ENCODE results near the gene METTL6. TPM values are rescaled to one million over a fixed set of nuclear protein-coding genes. Genes with fewer than 3 reads are reported as not detected.
"Not testable (repeated sequence)": the region's sequence is repeated elsewhere in the genome, so short reads cannot be mapped to it uniquely, and the experiment has no call there.

Gene METTL6
- total RNA-seq, 1 donor from 2014 or later: 8.0 TPM

GRCh38 chr3:15403495-15403894, 23.8 kb downstream of the METTL6 start:
- H3K4me3 ChIP-seq: no peak overlapping the region
- no peaks in the 10 kb centered on the region for H3K4me1 ChIP-seq
- no peaks in the 10 kb centered on the region for H3K9me3 ChIP-seq
- intact Hi-C loops (cut with DNase I): no loop called here
- no peak for TF ChIP-seq CTCF (IDR thresholded peaks at IDR 0.05)
- no peak for DNase-seq (ENCODE audit: low spot score in 2 of 2)
- no peaks in the 10 kb centered on the region for H3K27me3 ChIP-seq
- no peaks in the 10 kb centered on the region for H3K36me3 ChIP-seq
- H3K27ac ChIP-seq: no peak overlapping the region

GRCh38 chr3:15401936-15402335, 25.4 kb downstream of the METTL6 start:
- intact Hi-C loops (cut with DNase I): no loop called here
- H3K27ac ChIP-seq: no peak overlapping the region
- TF ChIP-seq CTCF (IDR thresholded peaks at IDR 0.05): no peak

DNA sequence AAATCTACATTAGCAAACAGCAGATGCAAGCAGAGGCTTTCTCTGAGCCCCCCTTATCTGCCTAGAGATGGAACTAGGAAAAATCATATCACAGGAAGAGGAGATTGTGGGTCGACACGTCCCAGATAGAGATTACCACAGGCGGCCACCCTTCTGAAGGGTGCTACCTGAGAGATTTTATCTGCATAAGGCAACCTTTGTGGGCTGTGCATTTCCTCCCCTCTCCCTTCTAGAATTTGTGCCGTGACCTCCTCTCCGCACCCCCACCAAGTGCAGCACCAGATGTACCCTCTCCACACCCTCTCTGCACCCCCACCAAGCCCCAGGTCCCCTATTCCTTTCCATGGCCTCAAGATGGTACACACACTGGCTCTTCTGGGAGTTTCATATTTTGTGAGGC, 27.4 kb downstream of the METTL6 start:
- Histone ChIP-seq H3K27ac (no peak overlapping the region), H3K4me1 (no peaks in the 10 kb centered on the region), H3K36me3 (no peaks in the 10 kb centered on the region), H3K27me3 (no peaks in the 10 kb centered on the region), H3K9me3 (no peaks in the 10 kb centered on the region), H3K4me3 (no peak overlapping the region)
- TF ChIP-seq CTCF (IDR thresholded peaks at IDR 0.05): no peak
- no peak for DNase-seq (ENCODE audit: low spot score in 2 of 2)
- intact Hi-C loops (cut with DNase I): loop anchor here (5.0 kb wide), 1 partner anchor 183 kb away; no protein-coding TSS in a partner anchor

More at GRCh38 chr3:15401936-15402335, 25.4 kb downstream of the METTL6 start:
- Histone ChIP-seq H3K4me1 (no peaks in the 10 kb centered on the region), H3K36me3 (no peaks in the 10 kb centered on the region), H3K9me3 (no peaks in the 10 kb centered on the region), H3K4me3 (no peak overlapping the region), H3K27me3 (no peaks in the 10 kb centered on the region)
- no peak for DNase-seq (ENCODE audit: low spot score in 2 of 2)

DNA sequence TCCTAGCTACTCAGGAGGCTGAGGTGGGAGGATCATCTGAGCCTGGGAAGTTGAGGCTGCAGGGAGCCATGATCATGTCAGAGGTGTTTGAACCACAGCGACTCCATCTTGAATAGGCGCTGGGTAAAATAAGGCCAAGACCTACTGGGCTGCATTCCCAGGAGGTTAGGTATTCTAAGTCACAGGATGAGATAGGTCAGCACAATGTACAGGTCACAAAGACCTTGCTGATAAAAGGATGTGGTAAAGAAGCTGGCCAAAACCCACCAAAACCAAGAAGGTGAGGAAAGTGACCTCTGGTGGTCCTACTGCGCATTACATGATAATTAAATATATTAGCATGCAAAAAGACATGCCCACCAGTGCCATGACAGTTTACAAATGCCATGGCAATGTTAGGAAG, 28.6 kb downstream of the METTL6 start:
- H3K4me3 ChIP-seq; H3K4me1 ChIP-seq; H3K36me3 ChIP-seq; DNase-seq (ENCODE audit: low spot score in 2 of 2); H3K9me3 ChIP-seq; H3K27ac ChIP-seq; H3K27me3 ChIP-seq: not testable (repeated sequence)
- intact Hi-C loops (cut with DNase I): loop anchor here (5.0 kb wide), 1 partner anchor 181 kb away; no protein-coding TSS in a partner anchor

DNA sequence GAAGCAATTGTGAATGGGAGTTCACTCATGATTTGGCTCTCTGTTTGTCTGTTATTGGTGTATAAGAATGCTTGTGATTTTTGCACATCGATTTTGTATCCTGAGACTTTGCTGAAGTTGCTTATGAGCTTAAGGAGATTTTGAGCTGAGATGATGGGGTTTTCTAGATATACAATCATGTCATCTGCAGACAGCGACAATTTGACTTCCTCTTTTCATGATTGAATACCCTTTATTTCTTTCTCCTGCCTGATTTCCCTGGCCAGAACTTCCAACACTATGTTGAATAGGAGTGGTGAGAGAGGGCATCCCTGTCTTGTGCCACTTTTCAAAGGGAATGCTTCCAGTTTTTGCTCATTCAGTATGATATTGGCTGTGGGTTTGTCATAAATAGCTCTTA, 34.1 kb downstream of the METTL6 start:
- H3K27me3 ChIP-seq; H3K4me3 ChIP-seq; intact Hi-C loops (cut with DNase I); H3K9me3 ChIP-seq; H3K36me3 ChIP-seq; H3K4me1 ChIP-seq; DNase-seq (ENCODE audit: low spot score in 2 of 2); H3K27ac ChIP-seq: not testable (repeated sequence)

GRCh38 chr3:15391007-15391406, 36.3 kb downstream of the METTL6 start:
- H3K4me1 ChIP-seq: no peaks in the 10 kb centered on the region
- intact Hi-C loops (cut with DNase I): no loop called here
- no peaks in the 10 kb centered on the region for H3K27me3 ChIP-seq
- peaks cover 0 to 4% of the 10 kb centered on the region in 2 donors for H3K9me3 ChIP-seq
- no peak overlapping the region for H3K27ac ChIP-seq
- DNase-seq (ENCODE audit: low spot score in 2 of 2): no peak
- no peak for TF ChIP-seq CTCF (IDR thresholded peaks at IDR 0.05)
- no peak overlapping the region for H3K4me3 ChIP-seq
- H3K36me3 ChIP-seq: no peaks in the 10 kb centered on the region

- no peak for DNase-seq (ENCODE audit: low spot score in 2 of 2)
- Histone ChIP-seq H3K4me3 (no peak overlapping the region), H3K27ac (no peak overlapping the region), H3K27me3 (no peaks in the 10 kb centered on the region), H3K36me3 (no peaks in the 10 kb centered on the region), H3K4me1 (no peaks in the 10 kb centered on the region), H3K9me3 (peaks cover 0 to 4% of the 10 kb centered on the region in 2 donors)
- intact Hi-C loops (cut with DNase I): no loop called here
- TF ChIP-seq CTCF (IDR thresholded peaks at IDR 0.05): no peak
Measured at GRCh38 chr3:15390460-15390859, 36.9 kb downstream of the METTL6 start.

GRCh38 chr3:15388335-15388734, 39.0 kb downstream of the METTL6 start:
- H3K27me3 ChIP-seq; DNase-seq (ENCODE audit: low spot score in 2 of 2); intact Hi-C loops (cut with DNase I); H3K4me3 ChIP-seq; H3K27ac ChIP-seq; H3K9me3 ChIP-seq; H3K4me1 ChIP-seq; H3K36me3 ChIP-seq: not testable (repeated sequence)

Data from ascending aorta (tissue), 2 donors.